ENCODE data around the gene PTGR3.

Gene PTGR3, protein sequence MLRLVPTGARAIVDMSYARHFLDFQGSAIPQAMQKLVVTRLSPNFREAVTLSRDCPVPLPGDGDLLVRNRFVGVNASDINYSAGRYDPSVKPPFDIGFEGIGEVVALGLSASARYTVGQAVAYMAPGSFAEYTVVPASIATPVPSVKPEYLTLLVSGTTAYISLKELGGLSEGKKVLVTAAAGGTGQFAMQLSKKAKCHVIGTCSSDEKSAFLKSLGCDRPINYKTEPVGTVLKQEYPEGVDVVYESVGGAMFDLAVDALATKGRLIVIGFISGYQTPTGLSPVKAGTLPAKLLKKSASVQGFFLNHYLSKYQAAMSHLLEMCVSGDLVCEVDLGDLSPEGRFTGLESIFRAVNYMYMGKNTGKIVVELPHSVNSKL

GRCh38 chr18:75209129-75209950 lies at the start of gene PTGR3:
Gene PTGR3, minus strand, starts transcription at chr18:75209139. Its CDS starts 81 bp downstream, at chr18:75209058.
- peak; percentile 96 for TF ChIP-seq FOXM1 (IDR thresholded peaks at IDR 0.05; ENCODE audit: borderline replicate concordance, low read depth)
- TF ChIP-seq YY1 (IDR thresholded peaks at IDR 0.05; ENCODE audit: low read depth), result peak; percentile 61; the same call in 1 of the 2 replicates
- TF ChIP-seq, protein P1, sequence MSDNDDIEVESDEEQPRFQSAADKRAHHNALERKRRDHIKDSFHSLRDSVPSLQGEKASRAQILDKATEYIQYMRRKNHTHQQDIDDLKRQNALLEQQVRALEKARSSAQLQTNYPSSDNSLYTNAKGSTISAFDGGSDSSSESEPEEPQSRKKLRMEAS (IDR thresholded peaks at IDR 0.05), result 0 out of 2 replicates have a peak, but pooled peaks have one; percentile 34
- TF ChIP-seq ZBTB7A (IDR thresholded peaks at IDR 0.05; ENCODE audit: low read depth), result peak; percentile 84; the same call in 1 of the 2 replicates
- TF ChIP-seq, protein P2, sequence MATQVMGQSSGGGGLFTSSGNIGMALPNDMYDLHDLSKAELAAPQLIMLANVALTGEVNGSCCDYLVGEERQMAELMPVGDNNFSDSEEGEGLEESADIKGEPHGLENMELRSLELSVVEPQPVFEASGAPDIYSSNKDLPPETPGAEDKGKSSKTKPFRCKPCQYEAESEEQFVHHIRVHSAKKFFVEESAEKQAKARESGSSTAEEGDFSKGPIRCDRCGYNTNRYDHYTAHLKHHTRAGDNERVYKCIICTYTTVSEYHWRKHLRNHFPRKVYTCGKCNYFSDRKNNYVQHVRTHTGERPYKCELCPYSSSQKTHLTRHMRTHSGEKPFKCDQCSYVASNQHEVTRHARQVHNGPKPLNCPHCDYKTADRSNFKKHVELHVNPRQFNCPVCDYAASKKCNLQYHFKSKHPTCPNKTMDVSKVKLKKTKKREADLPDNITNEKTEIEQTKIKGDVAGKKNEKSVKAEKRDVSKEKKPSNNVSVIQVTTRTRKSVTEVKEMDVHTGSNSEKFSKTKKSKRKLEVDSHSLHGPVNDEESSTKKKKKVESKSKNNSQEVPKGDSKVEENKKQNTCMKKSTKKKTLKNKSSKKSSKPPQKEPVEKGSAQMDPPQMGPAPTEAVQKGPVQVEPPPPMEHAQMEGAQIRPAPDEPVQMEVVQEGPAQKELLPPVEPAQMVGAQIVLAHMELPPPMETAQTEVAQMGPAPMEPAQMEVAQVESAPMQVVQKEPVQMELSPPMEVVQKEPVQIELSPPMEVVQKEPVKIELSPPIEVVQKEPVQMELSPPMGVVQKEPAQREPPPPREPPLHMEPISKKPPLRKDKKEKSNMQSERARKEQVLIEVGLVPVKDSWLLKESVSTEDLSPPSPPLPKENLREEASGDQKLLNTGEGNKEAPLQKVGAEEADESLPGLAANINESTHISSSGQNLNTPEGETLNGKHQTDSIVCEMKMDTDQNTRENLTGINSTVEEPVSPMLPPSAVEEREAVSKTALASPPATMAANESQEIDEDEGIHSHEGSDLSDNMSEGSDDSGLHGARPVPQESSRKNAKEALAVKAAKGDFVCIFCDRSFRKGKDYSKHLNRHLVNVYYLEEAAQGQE (IDR thresholded peaks at IDR 0.05; ENCODE audit: low read depth), result no peak

- TF ChIP-seq, protein P2 (IDR thresholded peaks at IDR 0.05; ENCODE audit: low read depth), result no peak
- TF ChIP-seq RAD21 (IDR thresholded peaks at IDR 0.05; ENCODE audit: low read depth) (no peak), EP300 (IDR thresholded peaks at IDR 0.05; ENCODE audit: borderline replicate concordance) (no peak), YY1 (IDR thresholded peaks at IDR 0.05; ENCODE audit: low read depth) (no peak), TAF1 (IDR thresholded peaks at IDR 0.05; ENCODE audit: low read depth) (no peak), ZBTB7A (IDR thresholded peaks at IDR 0.05; ENCODE audit: low read depth) (no peak), FOXM1 (IDR thresholded peaks at IDR 0.05; ENCODE audit: borderline replicate concordance, low read depth) (no peak), CREB1 (IDR thresholded peaks at IDR 0.05; ENCODE audit: low read depth) (no peak), TCF12 (IDR thresholded peaks at IDR 0.05; ENCODE audit: low read depth) (no peak), CEBPB (IDR thresholded peaks at IDR 0.05) (no peak), EGR1 (IDR thresholded peaks at IDR 0.05) (no peak), USF1 (IDR thresholded peaks at IDR 0.05) (no peak), NFIC (IDR thresholded peaks at IDR 0.05) (no peak), TEAD4 (IDR thresholded peaks at IDR 0.05) (no peak)
- TF ChIP-seq, protein P1 (IDR thresholded peaks at IDR 0.05), result no peak
Measured at GRCh38 chr18:75257605-75258004, 48.7 kb upstream of the PTGR3 start.

DNA sequence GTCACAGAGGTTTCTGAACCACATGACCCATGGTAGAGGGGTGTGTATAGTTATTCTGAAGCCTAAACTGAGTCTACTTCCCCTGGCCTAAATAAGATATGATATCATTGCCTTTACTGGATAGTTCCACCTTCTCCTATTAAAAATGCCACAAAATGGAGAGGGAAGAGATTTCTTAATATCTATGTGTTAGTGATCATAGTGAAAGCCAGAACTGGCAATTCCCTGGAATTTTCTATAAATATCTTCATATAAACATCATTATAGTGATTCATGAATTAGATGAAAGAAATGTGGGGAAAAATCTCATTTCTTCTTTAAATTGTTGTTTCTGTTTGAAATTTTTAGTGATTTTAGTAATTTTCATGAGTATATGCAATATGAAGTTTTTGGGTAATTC lies 47.4 kb upstream of the PTGR3 start:
- TF ChIP-seq TCF12 (IDR thresholded peaks at IDR 0.05; ENCODE audit: low read depth), result no peak
- TF ChIP-seq CREB1 (IDR thresholded peaks at IDR 0.05; ENCODE audit: low read depth), result no peak
- TF ChIP-seq RAD21 (IDR thresholded peaks at IDR 0.05; ENCODE audit: low read depth), result no peak

DNA sequence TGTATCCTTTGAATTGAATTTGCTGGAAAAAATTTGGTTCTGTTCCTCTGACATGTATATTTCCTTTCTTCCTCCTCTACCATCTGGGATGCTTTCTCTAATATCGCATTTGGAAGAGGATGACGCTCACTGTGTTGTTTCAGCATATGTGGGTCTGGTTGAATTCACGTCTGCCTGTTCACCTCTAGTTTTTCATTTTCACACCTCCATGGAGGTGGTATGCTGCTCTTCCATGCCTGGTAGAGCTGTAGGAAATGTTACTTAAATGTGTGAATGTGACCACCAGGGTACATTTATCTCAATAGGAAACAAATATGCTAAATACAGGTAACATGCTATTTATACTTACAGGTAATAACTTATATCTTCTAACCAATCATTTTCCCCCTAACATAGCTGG lies 46.2 kb upstream of the PTGR3 start:
- TF ChIP-seq TAF1 (IDR thresholded peaks at IDR 0.05; ENCODE audit: low read depth), result no peak
- no peak for TF ChIP-seq CEBPB (IDR thresholded peaks at IDR 0.05)
- TF ChIP-seq, protein P2 (IDR thresholded peaks at IDR 0.05; ENCODE audit: low read depth), result no peak
- no peak for TF ChIP-seq FOXM1 (IDR thresholded peaks at IDR 0.05; ENCODE audit: borderline replicate concordance, low read depth)
- no peak for TF ChIP-seq USF1 (IDR thresholded peaks at IDR 0.05)
- no peak for TF ChIP-seq NFIC (IDR thresholded peaks at IDR 0.05)
- TF ChIP-seq ZBTB7A (IDR thresholded peaks at IDR 0.05; ENCODE audit: low read depth), result no peak
- TF ChIP-seq YY1 (IDR thresholded peaks at IDR 0.05; ENCODE audit: low read depth), result no peak
